HG03060 (cell line): ENCODE results near the gene HOXA6.

Source experiments
- ATAC-seq: cut with Tn5 transposase; IDR thresholded peaks from one replicate; pipeline ENCODE4 v1.9.1; 2021; ENCODE audit warnings: low read depth, moderate number of reproducible peaks; ENCODE audit not compliant: unreplicated experiment

HOXA6 gene

GRCh38 chr7:27126596-27127327 is 20.8 kb downstream of the HOXA6 start:
- no peak for ATAC-seq

DNA sequence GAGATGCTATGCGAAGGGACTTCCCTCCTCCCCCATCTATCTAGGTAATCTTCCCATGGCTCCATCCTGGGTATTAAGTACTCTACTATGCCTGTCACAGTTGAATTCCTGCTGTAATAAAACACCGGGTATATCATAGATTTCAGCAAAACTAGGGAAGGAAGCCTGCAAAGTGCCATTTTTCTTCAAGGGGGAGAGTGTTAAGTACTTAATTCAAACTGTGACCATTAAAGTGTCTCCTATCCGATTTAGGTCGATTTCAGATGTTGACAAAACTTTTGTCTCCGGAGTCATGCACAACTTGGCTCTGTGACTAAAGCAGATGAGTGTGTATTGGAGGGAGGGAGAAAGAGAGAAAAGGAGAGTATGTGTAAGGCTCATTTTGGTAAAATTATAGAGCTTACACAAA is 21.6 kb downstream of the HOXA6 start:
- no peak for ATAC-seq

DNA sequence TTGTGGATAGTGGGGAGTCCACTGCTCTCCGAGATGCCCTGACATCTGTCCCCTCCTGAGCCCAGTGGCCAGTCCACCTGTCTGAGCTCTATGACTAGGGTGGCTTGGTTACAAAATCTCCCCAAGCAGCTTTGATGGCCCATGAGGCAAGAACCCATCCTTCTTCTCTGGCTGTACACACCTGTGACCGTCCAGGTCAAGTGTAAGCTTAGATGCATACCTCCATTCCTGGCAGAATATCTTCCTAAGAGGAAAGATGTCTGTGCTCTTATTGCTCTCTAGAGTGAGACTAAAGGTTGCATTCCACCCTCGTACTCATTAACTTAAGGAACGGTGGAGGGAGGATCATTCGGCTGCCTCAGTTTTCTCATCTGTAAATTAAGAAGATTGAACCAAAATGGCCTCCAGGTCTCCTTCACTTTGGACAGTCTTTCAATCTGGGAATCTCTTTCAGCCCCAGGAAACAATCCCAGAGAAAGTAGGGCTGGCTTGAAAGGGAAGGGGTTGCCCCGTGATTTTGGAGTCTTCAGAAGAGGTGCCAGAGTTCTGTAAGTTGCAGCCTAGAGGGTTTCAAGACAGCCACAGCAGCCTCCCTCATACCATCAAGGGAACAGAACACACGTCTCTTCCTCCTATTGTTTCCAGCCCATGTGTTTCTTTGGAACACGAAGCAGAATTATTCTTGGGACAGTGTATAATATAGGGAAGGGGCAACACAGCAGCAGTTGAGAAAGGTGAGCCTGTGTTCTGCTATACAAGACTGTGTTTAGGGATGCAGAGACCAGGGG is 22.5 kb downstream of the HOXA6 start:
- no peak for ATAC-seq

- ATAC-seq = no peak
Observed at GRCh38 chr7:27124096-27124901, 23.3 kb downstream of the HOXA6 start.

DNA sequence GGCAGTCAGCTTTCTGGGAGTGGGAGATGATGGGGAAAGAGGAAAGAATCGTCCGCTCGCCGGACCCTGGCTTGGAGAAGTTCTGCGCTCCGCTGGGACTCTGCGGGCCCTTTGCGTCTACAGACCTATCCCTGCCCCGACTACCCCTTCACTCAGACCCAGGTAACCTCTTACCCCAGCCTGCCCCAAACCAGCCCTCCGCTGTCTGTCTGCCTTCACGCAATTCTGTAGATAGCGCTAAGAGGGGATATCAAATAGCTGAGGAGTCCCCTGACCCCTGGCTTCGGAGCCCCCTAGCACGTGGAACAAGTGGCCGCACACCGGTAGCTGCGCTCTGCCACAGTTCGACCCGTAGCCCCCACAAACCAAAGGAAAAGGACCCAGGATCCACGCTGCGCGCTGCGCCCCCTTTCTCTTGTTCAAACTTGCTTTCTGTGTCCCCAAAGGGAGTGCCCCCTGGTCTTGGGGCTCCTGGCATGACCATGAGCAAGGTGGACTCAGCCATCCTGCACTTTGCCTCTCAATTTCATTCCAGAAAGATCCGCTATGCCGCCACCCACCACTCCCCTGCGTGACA is 24.0 kb downstream of the HOXA6 start:
- ATAC-seq = no peak

DNA sequence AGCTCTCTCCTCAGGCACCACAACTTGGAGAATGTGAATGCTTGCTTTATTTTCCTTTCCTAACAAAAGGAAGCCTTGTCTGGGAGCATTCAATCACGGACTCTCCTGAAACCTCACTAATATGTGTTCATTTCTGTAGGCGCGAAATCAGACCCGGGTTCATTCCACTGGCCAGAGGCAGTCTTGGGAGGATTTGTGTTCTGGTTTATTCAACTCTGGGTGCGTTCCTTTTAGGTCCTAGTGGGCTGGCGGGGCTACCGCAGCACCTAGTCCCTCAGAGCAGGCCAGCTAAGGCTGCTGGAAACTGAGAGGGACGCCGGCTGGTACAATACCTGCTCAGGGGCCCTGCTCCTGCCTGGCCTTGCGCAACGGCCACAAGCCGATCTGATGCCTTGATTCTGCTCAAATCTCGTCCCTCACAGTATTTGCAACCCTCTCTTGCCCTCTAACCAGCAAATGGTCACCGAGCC is 24.5 kb downstream of the HOXA6 start:
- no peak for ATAC-seq

GRCh38 chr7:27122077-27122910 is 25.3 kb downstream of the HOXA6 start:
- ATAC-seq = no peak

DNA sequence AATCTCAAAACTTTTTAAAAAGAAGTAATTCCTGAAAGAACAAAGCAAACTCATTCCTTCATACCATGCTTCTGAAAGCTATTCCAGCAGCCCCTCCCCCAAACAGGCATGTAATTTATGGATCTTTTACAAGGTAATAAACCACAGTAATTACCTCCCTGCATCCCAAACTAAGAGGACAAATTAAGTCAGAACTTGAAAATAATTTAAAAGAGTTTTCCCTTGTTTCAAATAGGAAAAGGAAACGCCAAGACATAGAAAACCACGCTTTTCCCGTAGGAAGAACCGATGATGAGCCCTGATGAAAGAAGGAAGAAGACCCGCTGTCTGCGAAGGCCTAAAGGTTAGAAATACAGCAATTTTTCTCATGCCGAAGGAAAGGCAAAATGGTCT is 25.9 kb downstream of the HOXA6 start:
- no peak for ATAC-seq

- no peak for ATAC-seq
Observed at GRCh38 chr7:27119412-27119911, 28.1 kb downstream of the HOXA6 start.

DNA sequence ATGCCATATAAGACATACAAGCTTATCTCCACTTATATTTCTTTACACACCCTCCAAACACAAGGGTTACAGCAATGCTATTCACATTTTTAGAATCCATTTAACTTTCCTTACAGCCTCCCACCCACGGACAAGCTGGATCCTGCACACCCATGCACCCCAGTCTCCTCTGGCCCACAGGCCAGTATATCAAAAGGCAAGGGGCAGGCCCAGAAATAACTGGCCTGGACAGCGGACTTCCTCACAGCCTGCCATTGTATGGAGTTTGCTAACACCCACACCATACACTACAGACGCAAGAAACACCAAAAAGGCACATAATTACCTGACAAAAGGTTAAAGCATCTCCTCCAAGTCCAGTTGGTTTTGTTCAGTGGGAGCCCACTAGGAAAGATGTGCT is 29.0 kb downstream of the HOXA6 start:
- ATAC-seq = no peak

GRCh38 chr7:27117887-27118491 is 29.6 kb downstream of the HOXA6 start:
- ATAC-seq = no peak

DNA sequence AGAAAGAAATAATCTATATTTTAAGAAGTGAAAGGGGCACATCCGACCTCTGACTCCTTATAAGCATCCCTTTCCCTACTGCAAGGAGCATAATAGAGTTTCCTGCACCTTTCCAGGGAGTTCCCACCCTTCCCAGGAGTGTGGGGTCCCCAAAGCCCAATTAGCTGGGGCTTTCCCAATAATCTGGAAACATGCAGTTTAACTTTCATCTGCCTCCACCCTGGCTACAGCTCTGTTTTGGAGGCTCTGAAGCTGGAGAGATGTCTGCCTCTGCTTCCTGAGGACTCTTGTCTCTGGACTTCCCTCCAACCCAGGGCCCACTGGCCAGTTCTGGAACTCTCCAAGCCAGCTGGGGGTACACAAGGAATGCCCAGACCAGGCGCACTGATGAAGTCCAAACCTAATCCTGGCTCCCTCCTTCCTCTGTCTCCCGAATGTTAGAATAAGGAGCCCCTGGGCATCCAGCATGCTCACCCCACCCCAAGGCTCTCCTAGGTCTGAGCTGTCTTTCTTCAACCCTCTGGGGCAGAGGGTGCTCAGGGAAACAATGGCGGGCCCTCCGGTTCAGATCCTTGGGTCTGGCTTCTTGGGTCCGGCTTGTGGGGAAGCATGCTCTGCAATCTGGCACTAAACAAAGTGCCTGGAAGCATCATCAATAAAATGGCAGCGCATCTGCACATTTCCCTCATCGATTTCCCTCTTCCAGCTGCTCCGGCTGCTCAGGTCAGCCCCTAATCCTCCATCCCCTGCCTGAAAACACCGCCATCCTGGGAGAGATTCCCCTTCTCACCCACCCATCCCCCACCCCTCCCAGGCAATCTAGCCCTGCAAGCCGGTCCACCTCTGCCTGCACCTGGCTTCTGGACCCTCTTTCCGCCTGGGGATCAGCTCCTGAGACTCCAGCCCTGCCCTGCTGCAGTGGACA is 30.4 kb downstream of the HOXA6 start:
- ATAC-seq = no peak

- no peak for ATAC-seq
Observed at GRCh38 chr7:27116031-27116961, 31.3 kb downstream of the HOXA6 start.

- ATAC-seq = no peak
Observed at GRCh38 chr7:27115221-27116026, 32.1 kb downstream of the HOXA6 start.

GRCh38 chr7:27114881-27115220 is 32.7 kb downstream of the HOXA6 start:
- ATAC-seq = no peak

DNA sequence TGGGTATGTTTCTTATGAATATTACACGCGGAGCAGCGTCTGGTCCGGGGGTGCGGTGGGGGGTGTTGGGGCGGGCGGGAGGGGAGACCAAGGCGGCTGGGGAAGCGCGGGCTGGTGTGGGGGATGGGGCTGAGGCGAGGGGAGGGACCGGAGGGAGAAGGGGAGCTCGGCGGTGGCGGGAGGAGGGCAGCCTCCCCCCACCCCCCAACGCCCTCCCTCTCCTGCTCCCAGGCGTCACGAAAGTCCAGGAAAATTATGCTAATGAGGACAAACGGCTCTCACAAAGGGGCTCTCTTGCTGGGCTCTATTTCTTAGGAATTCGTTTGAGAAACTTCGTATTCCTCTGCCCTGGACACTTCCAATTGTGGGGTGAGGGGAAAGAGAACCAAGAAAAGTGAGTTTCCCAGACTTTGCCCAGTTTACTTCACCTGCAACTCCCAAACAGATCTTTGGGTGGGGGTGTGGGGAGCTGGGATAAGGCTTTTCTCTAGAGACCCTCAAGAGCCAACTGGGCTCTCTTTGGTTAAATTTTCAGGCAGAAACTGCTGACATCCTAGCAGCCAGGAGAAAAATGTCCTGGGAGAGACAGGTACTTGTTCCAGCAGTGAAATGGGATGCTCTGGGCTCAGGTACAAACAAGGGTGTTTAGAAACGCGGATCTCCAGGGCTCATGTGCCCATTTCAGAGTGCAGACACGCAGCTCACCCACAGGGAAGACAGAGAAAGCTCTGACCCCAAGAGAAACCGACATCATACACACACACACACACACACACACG is 33.4 kb downstream of the HOXA6 start:
- no peak for ATAC-seq
